Ishikawa (cell line): ENCODE measurements around the gene TAGLN.
A peak's percentile ranks its signal among the peaks of the same experiment; 100 is the strongest.

Experiments used
- CEBPB ChIP-seq: IDR thresholded peaks from 2 replicates; pipeline ENCODE4 v1.6.1; 2012
- CREB1 ChIP-seq: IDR thresholded peaks from 2 replicates; pipeline ENCODE4 v1.6.1; 2012; ENCODE audit warnings: low read depth
- EGR1 ChIP-seq: IDR thresholded peaks from 2 replicates; pipeline ENCODE4 v1.6.1; 2012
- EP300 ChIP-seq: IDR thresholded peaks from 2 replicates; pipeline ENCODE4 v1.6.1; 2012; ENCODE audit warnings: borderline replicate concordance
- FOXM1 ChIP-seq: IDR thresholded peaks from 2 replicates; pipeline ENCODE4 v1.6.1; 2012; ENCODE audit warnings: low read depth, borderline replicate concordance
- MAX ChIP-seq: IDR thresholded peaks from 2 replicates; pipeline ENCODE4 v1.6.1; 2012
- NFIC ChIP-seq: IDR thresholded peaks from 2 replicates; pipeline ENCODE4 v1.6.1; 2012
- RAD21 ChIP-seq: IDR thresholded peaks from 2 replicates; pipeline ENCODE4 v1.6.1; 2012; ENCODE audit warnings: low read depth
- REST ChIP-seq: IDR thresholded peaks from 2 replicates; pipeline ENCODE4 v1.6.1; 2012; ENCODE audit warnings: low read depth, mild to moderate bottlenecking
- TAF1 ChIP-seq: IDR thresholded peaks from 2 replicates; pipeline ENCODE4 v1.6.1; 2012; ENCODE audit warnings: low read depth, mild to moderate bottlenecking
- TCF12 ChIP-seq: IDR thresholded peaks from 2 replicates; pipeline ENCODE4 v1.6.1; 2012; ENCODE audit warnings: low read depth
- TEAD4 ChIP-seq: IDR thresholded peaks from 2 replicates; pipeline ENCODE4 v1.6.1; 2012
- YY1 ChIP-seq: IDR thresholded peaks from 2 replicates; pipeline ENCODE4 v1.6.1; 2012; ENCODE audit warnings: low read depth
- ZBTB7A ChIP-seq: IDR thresholded peaks from 2 replicates; pipeline ENCODE4 v1.6.1; 2012; ENCODE audit warnings: low read depth
- TF ChIP-seq, protein P1 (sequence below): IDR thresholded peaks from 2 replicates; pipeline ENCODE4 v1.6.1; 2012

The TAGLN gene

GRCh38 chr11:117229411-117229810 is 30.2 kb downstream of the TAGLN start:
- TF ChIP-seq RAD21 (no peak), YY1 (no peak), REST (no peak), CEBPB (no peak)

GRCh38 chr11:117229931-117230285 is 30.7 kb downstream of the TAGLN start:
- no peak for TF ChIP-seq REST
- TF ChIP-seq CREB1 = no peak
- TF ChIP-seq TEAD4 = no peak
- TF ChIP-seq ZBTB7A = no peak
- no peak for TF ChIP-seq FOXM1
- TF ChIP-seq EGR1 = no peak
- TF ChIP-seq EP300 = no peak
- TF ChIP-seq CEBPB = no peak
- no peak for TF ChIP-seq RAD21
- TF ChIP-seq MAX = no peak
- TF ChIP-seq NFIC = no peak
- TF ChIP-seq, protein P1, sequence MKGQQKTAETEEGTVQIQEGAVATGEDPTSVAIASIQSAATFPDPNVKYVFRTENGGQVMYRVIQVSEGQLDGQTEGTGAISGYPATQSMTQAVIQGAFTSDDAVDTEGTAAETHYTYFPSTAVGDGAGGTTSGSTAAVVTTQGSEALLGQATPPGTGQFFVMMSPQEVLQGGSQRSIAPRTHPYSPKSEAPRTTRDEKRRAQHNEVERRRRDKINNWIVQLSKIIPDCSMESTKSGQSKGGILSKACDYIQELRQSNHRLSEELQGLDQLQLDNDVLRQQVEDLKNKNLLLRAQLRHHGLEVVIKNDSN = no peak
- TF ChIP-seq TCF12 = no peak

- TF ChIP-seq NFIC = no peak
- TF ChIP-seq CREB1 = no peak
- TF ChIP-seq YY1 = no peak
- no peak for TF ChIP-seq REST
- TF ChIP-seq RAD21 = no peak
- no peak for TF ChIP-seq TEAD4
- TF ChIP-seq EGR1 = no peak
- TF ChIP-seq MAX = no peak
- no peak for TF ChIP-seq FOXM1
- TF ChIP-seq TCF12 = no peak
- TF ChIP-seq EP300 = no peak
- TF ChIP-seq TAF1 = no peak
- TF ChIP-seq ZBTB7A = no peak
- TF ChIP-seq CEBPB = no peak
- TF ChIP-seq, protein P1 = no peak
Measured at GRCh38 chr11:117230286-117230961, 31.3 kb downstream of the TAGLN start.

- no peak for TF ChIP-seq TEAD4
Measured at GRCh38 chr11:117230999-117231841, 32.0 kb downstream of the TAGLN start.

GRCh38 chr11:117231842-117232091 is 32.6 kb downstream of the TAGLN start, which contains the start of gene PCSK7:
Gene PCSK7, minus strand, starts transcription at chr11:117232073. Its CDS starts 2,229 bp downstream, at chr11:117229844.
- TF ChIP-seq RAD21 (no peak), MAX (no peak), EP300 (no peak), CREB1 (peak; percentile 33; the same call in 1 of the 2 replicates), TAF1 (no peak; the same call in 1 of the 2 replicates), CEBPB (no peak), NFIC (no peak), EGR1 (no peak), YY1 (no peak), TCF12 (peak; percentile 21; the same call in 1 of the 2 replicates), FOXM1 (no peak), TEAD4 (no peak), REST (no peak), ZBTB7A (no peak)
- TF ChIP-seq, protein P1 = no peak
